Loucy (cell line): Measurements from ENCODE around the gene MLYCD.

Source experiments
- CTCF ChIP-seq: fragments of 200-600 bp; sonication (generic); conservative IDR thresholded peaks from 2 replicates; pipeline ENCODE4 v1.5.1; 2014; ENCODE audit warnings: mild to moderate bottlenecking, antibody characterized with exemption, low read length
- EZH2phosphoT487 ChIP-seq: fragments of 200-600 bp; IDR thresholded peaks from 2 replicates; pipeline ENCODE4 v1.6.1; 2018; ENCODE audit warnings: antibody characterized with exemption, mild to moderate bottlenecking, moderate library complexity, borderline replicate concordance

GRCh38 chr16:83952940-83953795 lies 54.3 kb downstream of the MLYCD start, which contains the start of gene OSGIN1:
- TF ChIP-seq CTCF (no peak), EZH2phosphoT487 (no peak)
